M059J (cell line): Measurements from ENCODE around the gene EXD3. TPM values are rescaled to one million over a fixed set of nuclear protein-coding genes. Genes with fewer than 3 reads are reported as not detected.

Experiments used
- DNase-seq: peaks from one replicate; pipeline ENCODE4 v3.0.0-alpha.2; 2012; ENCODE audit warnings: low read depth
- total RNA-seq: library from RNA; depleted of rRNA; stranded (reverse); fragments of >200 nt; shearing (Covaris generic); gene quantifications from 2 replicates; pipeline ENCODE4 v1.2.3, GENCODE V29; 2014

The EXD3 gene
- total RNA-seq, 1 experiment from 2014 or later: 2.7 TPM

- DNase-seq: no peak
Measured at GRCh38 chr9:137306066-137306849, 116.7 kb downstream of the EXD3 start.

GRCh38 chr9:137305798-137306065, 117.2 kb downstream of the EXD3 start:
- no peak for DNase-seq

- no peak for DNase-seq
Measured at GRCh38 chr9:137305060-137305797, 117.7 kb downstream of the EXD3 start.

GRCh38 chr9:137304383-137305059, 118.4 kb downstream of the EXD3 start:
- no peak for DNase-seq

GRCh38 chr9:137303893-137304382, 119.0 kb downstream of the EXD3 start:
- no peak for DNase-seq

GRCh38 chr9:137303151-137303892, 119.6 kb downstream of the EXD3 start:
- DNase-seq: no peak

GRCh38 chr9:137302449-137303150, 120.4 kb downstream of the EXD3 start:
- no peak for DNase-seq

GRCh38 chr9:137302118-137302448, 120.9 kb downstream of the EXD3 start, which contains the start of gene NRARP:
Gene NRARP (minus strand): TSS chr9:137302271. CDS start chr9:137301928, 343 bp downstream.
- DNase-seq: no peak

GRCh38 chr9:137301081-137301947, 121.6 kb downstream of the EXD3 start:
- DNase-seq: peak; percentile 34

- no peak for DNase-seq
Measured at GRCh38 chr9:137300567-137301080, 122.3 kb downstream of the EXD3 start.

GRCh38 chr9:137299938-137300337, 123.0 kb downstream of the EXD3 start:
- no peak for DNase-seq

- no peak for DNase-seq
Measured at GRCh38 chr9:137299203-137299565, 123.8 kb downstream of the EXD3 start.

- DNase-seq: peak; percentile 53
Measured at GRCh38 chr9:137298401-137299202, 124.4 kb downstream of the EXD3 start.

GRCh38 chr9:137297966-137298365, 125.0 kb downstream of the EXD3 start:
- DNase-seq: no peak

- DNase-seq: peak; percentile 57
Measured at GRCh38 chr9:137296670-137297664, 126.0 kb downstream of the EXD3 start.

GRCh38 chr9:137295849-137296669, 126.9 kb downstream of the EXD3 start:
- no peak for DNase-seq

GRCh38 chr9:137295238-137295811, 127.6 kb downstream of the EXD3 start:
- no peak for DNase-seq
